Pancreas (tissue), 10 donors: ENCODE results near the gene VPS4A. TPM values are rescaled to one million over a fixed set of nuclear protein-coding genes. Genes with fewer than 3 reads are reported as not detected.

Experiments used
- ATAC-seq, 4 donors: fragments of 200-7000 bp; cut with Tn5 transposase; one replicate each; pipeline versions ENCODE4 v1.8.0 to v1.9.1; 2020; ENCODE audit warnings: mild to moderate bottlenecking in 4 of 4, moderate library complexity in 4 of 4
- DNase-seq, 6 donors: peaks; one replicate each; pipeline ENCODE4 v3.0.0-alpha.2; 2020
- FAIRE-seq: peaks from 2 replicates; lab custom pipeline; 2012; peaks lifted over from hg19 to GRCh38; lab: Jason Lieb, UNC
- H3K27ac ChIP-seq, 4 donors: fragments of 200-600 bp; sonication (generic); 1 replicate in 3 of 4; 2 replicates in 1 of 4; pipeline versions ENCODE4 v1.5.0 to v1.8.0; 2020
- H3K27me3 ChIP-seq, 4 donors: fragments of 200-600 bp; one replicate each; pipeline ENCODE4 v1.8.0; 2021
- H3K36me3 ChIP-seq, 3 donors: fragments of 200-600 bp; sonication (generic) in 1 of 3; one replicate each; pipeline versions ENCODE4 v1.5.0 to v1.8.0; 2020 to 2021
- H3K4me1 ChIP-seq, 3 donors: fragments of 200-600 bp; one replicate each; pipeline ENCODE4 v1.8.0; 2021
- H3K4me3 ChIP-seq, 4 donors: fragments of 200-600 bp; sonication (generic) in 2 of 4; one replicate each; pipeline versions ENCODE4 v1.5.0 to v1.8.0; 2020 to 2021
- H3K9me3 ChIP-seq, 4 donors: fragments of 200-600 bp; one replicate each; pipeline ENCODE4 v1.8.0; 2021
- CTCF ChIP-seq, 4 donors: fragments of 200-600 bp; sonication (generic) in 3 of 4; IDR thresholded peaks; one replicate each; pipeline versions ENCODE4 v1.5.0 to v1.8.0; 2021; ENCODE audit warnings: antibody characterized with exemption in 4 of 4
- WGBS, 2 donors: extraction: QIAGEN DNeasy Blood & Tissue Kit; methylation state at CpG; one replicate each; pipeline ENCODE4 v1.1.7; 2013; 5-methylcytosine and 5-hydroxymethylcytosine counted together
- intact Hi-C, 3 donors: fragments of 100-400 bp; cut with DNase I; formaldehyde crosslinking; loops; one replicate each; pipeline versions ENCODE4 v1.11.1 to v1.14.2; 2022
- polyA plus RNA-seq, 2 donors: library from polyadenylated mRNA; stranded (reverse); fragments of 200-250 nt; gene quantifications; one replicate each; pipeline ENCODE4 v1.2.3, GENCODE V29; 2013
- total RNA-seq, 6 donors: library from RNA; stranded (reverse); fragmentation: NEBNext Ultra II Directional in 4 of 6; extraction: Animal tissue kit (Norgen Biotek cat#: 25700) in 4 of 6; gene quantifications; one replicate each; pipeline versions ENCODE4 v1.2.1 to v1.2.4, GENCODE V29; 2021 to 2023
- donor health status: healthy with polysubstance abuse.
- donor health status: DM: no; HTN: no; CAD: no; lungs with moderate emphysema.
- donor health status: DM: no; HTN: no; CAD: no.
- donor health status: control.
- donor health status: control.
- donor health status: Bipolar disorder and iron deficiency.
- donor health status: DM: yes; HTN: yes; CAD: no.
- donor health status: DM: no; HTN: no; CAD: no.
- donor health status: DM: no; HTN: no; CAD: no.
- donor health status: DM: yes; HTN: yes; CAD: no.

Gene VPS4A
- total and polyA plus RNA-seq, 8 donors, result 15.6 to 34.8 (median 20.5) TPM

DNA sequence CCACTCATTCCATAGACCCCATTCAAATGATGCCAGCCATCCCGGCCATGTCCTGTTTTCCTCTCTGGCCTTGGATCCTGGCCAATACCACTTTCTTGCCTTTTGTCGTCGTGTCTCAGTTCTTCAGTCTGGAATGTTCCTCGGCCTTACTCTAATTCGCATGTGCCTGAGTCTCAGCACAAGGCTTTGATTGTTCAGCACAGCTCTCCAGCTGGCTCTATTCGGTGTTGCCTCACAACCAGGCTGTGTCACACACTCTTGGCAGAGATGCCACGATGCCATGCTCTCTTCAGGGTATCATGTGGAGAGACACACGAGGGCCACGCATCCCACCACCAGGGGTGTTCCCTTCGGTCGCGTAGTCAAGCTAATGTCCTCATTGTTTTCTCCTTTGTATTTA lies 1.8 kb upstream of the VPS4A start:
- Histone ChIP-seq H3K27ac (no peak overlapping the region), H3K4me3 (no peak overlapping the region), H3K4me1 (peaks cover 6 to 15% (median 6%) of the 10 kb centered on the region in 3 donors), H3K9me3 (no peaks in the 10 kb centered on the region), H3K27me3 (no peaks in the 10 kb centered on the region), H3K36me3 (no peaks in the 10 kb centered on the region)
- ATAC-seq, result no peak
- WGBS, 2 donors, result 86% methylated on average over 12 of the region's 12 CpGs
- DNase-seq, result peak in 1 of 6 donors; percentile 30
- no peak for FAIRE-seq
- intact Hi-C loops, result no loop called here
- TF ChIP-seq CTCF (IDR thresholded peaks at IDR 0.05), result no peak

DNA sequence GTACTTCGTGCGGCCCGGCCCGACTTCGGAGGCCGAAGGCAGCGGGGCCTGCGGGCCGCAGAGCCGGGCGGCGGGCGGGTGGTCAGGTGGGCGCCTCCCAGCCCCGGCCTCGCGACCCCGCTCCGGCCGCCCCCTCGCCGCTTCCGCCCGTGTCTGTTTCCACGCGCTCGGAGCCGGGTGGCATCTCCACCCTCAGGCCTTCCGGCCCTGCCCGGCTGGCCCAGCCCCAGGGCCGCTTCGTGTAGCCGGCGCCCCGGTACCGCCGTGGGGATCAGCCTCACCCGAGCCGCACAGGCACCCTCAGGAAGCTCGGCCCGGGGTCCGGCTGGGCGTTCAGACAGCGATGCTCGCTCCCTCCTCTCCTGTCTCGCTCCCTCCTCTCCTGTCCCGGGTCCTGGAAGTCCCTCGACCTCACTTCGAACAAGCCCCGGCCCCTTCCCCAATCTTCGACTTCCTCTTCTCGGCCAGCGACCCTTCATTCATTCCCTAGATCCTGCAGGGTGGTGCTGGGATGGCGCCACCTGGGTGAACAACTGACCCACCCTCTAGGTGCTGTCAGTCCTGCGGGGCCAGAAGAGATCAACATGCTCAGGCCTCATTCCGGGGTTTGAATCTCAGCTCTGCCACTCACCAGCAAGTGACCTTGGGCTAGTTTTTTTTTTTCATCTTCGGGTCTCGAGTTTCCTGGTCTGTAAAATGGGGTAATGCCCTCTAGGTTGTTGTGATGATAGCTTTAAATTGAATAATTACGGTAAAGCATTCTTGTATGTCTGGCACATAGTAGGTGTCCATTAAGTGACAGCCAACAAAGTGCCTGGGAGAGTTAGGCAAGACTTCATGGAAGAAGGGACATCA lies 610 bp downstream of the VPS4A start:
- H3K27ac ChIP-seq, result peak overlapping the region; percentile 69 to 90 (median 80)
- WGBS, 2 donors, result 1 to 2% methylated on average over 44 to 59 of the region's 59 CpGs
- H3K4me1 ChIP-seq, result peaks cover 16 to 32% (median 19%) of the 10 kb centered on the region in 3 donors
- no peak for TF ChIP-seq CTCF (IDR thresholded peaks at IDR 0.05)
- FAIRE-seq (no peak), DNase-seq (peak in 2 of 6 donors; percentile 62 to 89), ATAC-seq (peak; percentile 32 to 57 (median 36))
- intact Hi-C loops, result no loop called here
- H3K4me3 ChIP-seq, result peak overlapping the region; percentile 91 to 98 (median 96)
- H3K9me3 ChIP-seq, result no peaks in the 10 kb centered on the region
- peaks cover 0 to 6% (median 0%) of the 10 kb centered on the region in 3 donors for H3K36me3 ChIP-seq
- H3K27me3 ChIP-seq, result no peaks in the 10 kb centered on the region

GRCh38 chr16:69313469-69313868 lies 2.3 kb downstream of the VPS4A start:
- no peaks in the 10 kb centered on the region for H3K27me3 ChIP-seq
- TF ChIP-seq CTCF (IDR thresholded peaks at IDR 0.05), result no peak
- peaks cover 0 to 11% (median 0%) of the 10 kb centered on the region in 3 donors for H3K36me3 ChIP-seq
- no peak overlapping the region for H3K4me3 ChIP-seq
- ATAC-seq (no peak), FAIRE-seq (no peak), DNase-seq (no peak)
- no peak overlapping the region for H3K27ac ChIP-seq
- no peaks in the 10 kb centered on the region for H3K9me3 ChIP-seq
- intact Hi-C loops, result no loop called here
- peaks cover 19 to 32% (median 23%) of the 10 kb centered on the region in 3 donors for H3K4me1 ChIP-seq
- WGBS, 2 donors, result 87 to 93% methylated on average over 5 of the region's 5 CpGs

- ATAC-seq (no peak), DNase-seq (peak in 2 of 6 donors; percentile 24 to 30), FAIRE-seq (no peak)
- Histone ChIP-seq H3K27ac (no peak overlapping the region), H3K4me1 (peaks cover 19 to 32% (median 27%) of the 10 kb centered on the region in 3 donors), H3K27me3 (no peaks in the 10 kb centered on the region), H3K36me3 (peaks cover 1 to 21% (median 7%) of the 10 kb centered on the region in 3 donors), H3K4me3 (no peak overlapping the region), H3K9me3 (no peaks in the 10 kb centered on the region)
- WGBS, 2 donors, result 49 to 54% methylated on average over 11 of the region's 11 CpGs
- no peak for TF ChIP-seq CTCF (IDR thresholded peaks at IDR 0.05)
- intact Hi-C loops, result no loop called here
These were observed 3.4 kb downstream of the VPS4A start for GRCh38 chr16:69314534-69314933.
